ENCODE data around the gene CAMKK2. TPM values are rescaled to one million over a fixed set of nuclear protein-coding genes. Genes with fewer than 3 reads are reported as not detected.

Gene CAMKK2
- total and polyA plus RNA-seq, 7 donors: 4.4 to 12.3 (median 8.3) TPM

- Histone ChIP-seq H3K27me3 (ENCODE audit: insufficient read depth in 3 of 3, low read length in 2 of 3) (no peaks in the 10 kb centered on the region), H3K4me1 (no peaks in the 10 kb centered on the region), H3K9me3 (no peaks in the 10 kb centered on the region), H3K36me3 (ENCODE audit: insufficient read depth in 1 of 2, low read depth in 1 of 2) (no peaks in the 10 kb centered on the region), H3K27ac (no peak overlapping the region), H3K4me3 (no peak overlapping the region)
- ATAC-seq (no peak), DNase-seq (no peak)
- WGBS, 3 donors: 88 to 90% (median 89%) methylated on average over 8 of the region's 8 CpGs
- intact Hi-C loops (cut with DNase I): no loop called here
- no peak for TF ChIP-seq CTCF (IDR thresholded peaks at IDR 0.05)
Measured at GRCh38 chr12:121224591-121224990, 71.9 kb downstream of the CAMKK2 start.

GRCh38 chr12:121223292-121224285 is 72.9 kb downstream of the CAMKK2 start:
- 85 to 90% (median 87%) methylated on average over 19 of the region's 19 CpGs for WGBS, 3 donors
- intact Hi-C loops (cut with DNase I): no loop called here
- DNase-seq (no peak), ATAC-seq (no peak)
- H3K9me3 ChIP-seq: no peaks in the 10 kb centered on the region
- H3K36me3 ChIP-seq (ENCODE audit: insufficient read depth in 1 of 2, low read depth in 1 of 2): no peaks in the 10 kb centered on the region
- TF ChIP-seq CTCF (IDR thresholded peaks at IDR 0.05): no peak
- H3K4me3 ChIP-seq: no peak overlapping the region
- H3K27ac ChIP-seq: no peak overlapping the region
- no peaks in the 10 kb centered on the region for H3K4me1 ChIP-seq
- no peaks in the 10 kb centered on the region for H3K27me3 ChIP-seq (ENCODE audit: insufficient read depth in 3 of 3, low read length in 2 of 3)

GRCh38 chr12:121222847-121223246 is 73.7 kb downstream of the CAMKK2 start:
- Histone ChIP-seq H3K27ac (no peak overlapping the region), H3K27me3 (ENCODE audit: insufficient read depth in 3 of 3, low read length in 2 of 3) (no peaks in the 10 kb centered on the region), H3K9me3 (no peaks in the 10 kb centered on the region), H3K4me3 (no peak overlapping the region), H3K36me3 (ENCODE audit: insufficient read depth in 1 of 2, low read depth in 1 of 2) (no peaks in the 10 kb centered on the region), H3K4me1 (no peaks in the 10 kb centered on the region)
- WGBS, 3 donors: 89 to 97% (median 93%) methylated on average over 10 of the region's 10 CpGs
- DNase-seq: no peak
- TF ChIP-seq CTCF (IDR thresholded peaks at IDR 0.05): no peak
- intact Hi-C loops (cut with DNase I): no loop called here
- ATAC-seq: no peak

- ATAC-seq (no peak), DNase-seq (no peak)
- no peak for TF ChIP-seq CTCF (IDR thresholded peaks at IDR 0.05)
- H3K4me3 ChIP-seq: no peak overlapping the region
- intact Hi-C loops (cut with DNase I): no loop called here
- H3K9me3 ChIP-seq: no peaks in the 10 kb centered on the region
- H3K27ac ChIP-seq: no peak overlapping the region
- no peaks in the 10 kb centered on the region for H3K27me3 ChIP-seq (ENCODE audit: insufficient read depth in 3 of 3, low read length in 2 of 3)
- no peaks in the 10 kb centered on the region for H3K4me1 ChIP-seq
- H3K36me3 ChIP-seq (ENCODE audit: insufficient read depth in 1 of 2, low read depth in 1 of 2): no peaks in the 10 kb centered on the region
- 98 to 99% (median 98%) methylated on average over 3 of the region's 3 CpGs for WGBS, 3 donors
Measured at GRCh38 chr12:121219353-121219986, 77.0 kb downstream of the CAMKK2 start.

All from psoas muscle (tissue), 8 donors.